SK-N-SH (cell line): Measurements from ENCODE around the gene ASAP2.
"Not testable (repeated sequence)": the region's sequence is repeated elsewhere in the genome, so short reads cannot be mapped to it uniquely, and the experiment has no call there.

ENCODE experiments used
- CHD2 ChIP-seq: fragments of 150-350 bp; IDR thresholded peaks from 2 replicates; pipeline ENCODE4 v1.6.1; 2018; ENCODE audit warnings: low read length; ENCODE audit not compliant: partially characterized antibody
- CTCF ChIP-seq: fragments of 200-600 bp; sonication (generic); IDR thresholded peaks from 2 replicates; pipeline ENCODE4 v1.6.1; 2017; ENCODE audit warnings: antibody characterized with exemption, mild to moderate bottlenecking, moderate library complexity
- EP300 ChIP-seq, 2 experiments: IDR thresholded peaks; 2 replicates each; pipeline versions ENCODE4 v1.4.0 to v1.6.1; 2012; ENCODE audit warnings: borderline replicate concordance in 1 of 2, low read depth in 1 of 2, low read length in 1 of 2
- EZH2phosphoT487 ChIP-seq: fragments of 200-600 bp; sonication (generic); IDR thresholded peaks from 2 replicates; pipeline ENCODE4 v1.6.1; 2017; ENCODE audit warnings: low read depth, mixed run types, mild to moderate bottlenecking, antibody characterized with exemption, moderate library complexity, borderline replicate concordance
- GATA2 ChIP-seq: sonication (generic); formaldehyde crosslinking; IDR thresholded peaks from 2 replicates; pipeline ENCODE4 v1.5.0; 2020; ENCODE audit warnings: mild to moderate bottlenecking, missing genetic modification reagents
- IRF3 ChIP-seq: fragments of 150-350 bp; IDR thresholded peaks from 2 replicates; pipeline ENCODE4 v1.6.1; 2016; ENCODE audit warnings: mild to moderate bottlenecking, low read depth, low read length
- JUND ChIP-seq: IDR thresholded peaks from 2 replicates; pipeline ENCODE4 v1.4.0; 2012
- PBX3 ChIP-seq: IDR thresholded peaks from 2 replicates; pipeline ENCODE4; 2012
- RAD21 ChIP-seq: IDR thresholded peaks from 2 replicates; pipeline ENCODE4 v1.6.1; 2012; ENCODE audit warnings: mild to moderate bottlenecking, low read length
- RCOR1 ChIP-seq: fragments of 150-350 bp; IDR thresholded peaks from 2 replicates; pipeline ENCODE4 v1.6.1; 2017; ENCODE audit warnings: antibody characterized with exemption, low read length
- REST ChIP-seq: IDR thresholded peaks from 2 replicates; pipeline ENCODE4 v1.6.1; 2012; ENCODE audit warnings: mild to moderate bottlenecking, low read depth, low read length, moderate library complexity
- SMC3 ChIP-seq: IDR thresholded peaks from 2 replicates; pipeline ENCODE4 v1.6.1; 2012; ENCODE audit warnings: low read depth, low read length, improper control_type of control experiment
- TAF1 ChIP-seq: IDR thresholded peaks from 2 replicates; pipeline ENCODE4 v1.6.1; 2012; ENCODE audit warnings: low read depth, mild to moderate bottlenecking, low read length, moderate library complexity, borderline replicate concordance

- TF ChIP-seq CTCF; RAD21; TAF1; SMC3; EZH2phosphoT487; GATA2 (CRISPR knock-in tag); PBX3; EP300 (IDR thresholded peaks at IDR 0.05; ENCODE audit: borderline replicate concordance in 1 of 2, low read depth in 1 of 2, low read length in 1 of 2); RCOR1; CHD2; JUND; IRF3; REST: not testable (repeated sequence)
These were observed 60.7 kb downstream of the ASAP2 start for GRCh38 chr2:9267286-9267685.
